Measurements from ENCODE around the gene PSME2. TPM values are rescaled to one million over a fixed set of nuclear protein-coding genes. Genes with fewer than 3 reads are reported as not detected.

Gene PSME2
- total and polyA plus RNA-seq, 2 of the 13 experiments (the other 11 are each of a cell fraction or from before 2014, with no cell fraction given), result 332 to 716 TPM

- TF ChIP-seq ZBTB37 (CRISPR knock-in tag; IDR thresholded peaks at IDR 0.05), result peak; percentile 87; the same call in 1 of the 2 replicates
- 0 out of 2 replicates have a peak, but pooled peaks have one; percentile 56 for TF ChIP-seq ZNF615 (CRISPR knock-in tag; IDR thresholded peaks at IDR 0.05; ENCODE audit: borderline replicate concordance)
- no peak for TF ChIP-seq ZNF597 (CRISPR knock-in tag; IDR thresholded peaks at IDR 0.05)
- TF ChIP-seq KDM3A (CRISPR knock-in tag; IDR thresholded peaks at IDR 0.05; ENCODE audit: low read depth), result 0 out of 2 replicates have a peak, but pooled peaks have one; percentile 26
- TF ChIP-seq, protein P1, sequence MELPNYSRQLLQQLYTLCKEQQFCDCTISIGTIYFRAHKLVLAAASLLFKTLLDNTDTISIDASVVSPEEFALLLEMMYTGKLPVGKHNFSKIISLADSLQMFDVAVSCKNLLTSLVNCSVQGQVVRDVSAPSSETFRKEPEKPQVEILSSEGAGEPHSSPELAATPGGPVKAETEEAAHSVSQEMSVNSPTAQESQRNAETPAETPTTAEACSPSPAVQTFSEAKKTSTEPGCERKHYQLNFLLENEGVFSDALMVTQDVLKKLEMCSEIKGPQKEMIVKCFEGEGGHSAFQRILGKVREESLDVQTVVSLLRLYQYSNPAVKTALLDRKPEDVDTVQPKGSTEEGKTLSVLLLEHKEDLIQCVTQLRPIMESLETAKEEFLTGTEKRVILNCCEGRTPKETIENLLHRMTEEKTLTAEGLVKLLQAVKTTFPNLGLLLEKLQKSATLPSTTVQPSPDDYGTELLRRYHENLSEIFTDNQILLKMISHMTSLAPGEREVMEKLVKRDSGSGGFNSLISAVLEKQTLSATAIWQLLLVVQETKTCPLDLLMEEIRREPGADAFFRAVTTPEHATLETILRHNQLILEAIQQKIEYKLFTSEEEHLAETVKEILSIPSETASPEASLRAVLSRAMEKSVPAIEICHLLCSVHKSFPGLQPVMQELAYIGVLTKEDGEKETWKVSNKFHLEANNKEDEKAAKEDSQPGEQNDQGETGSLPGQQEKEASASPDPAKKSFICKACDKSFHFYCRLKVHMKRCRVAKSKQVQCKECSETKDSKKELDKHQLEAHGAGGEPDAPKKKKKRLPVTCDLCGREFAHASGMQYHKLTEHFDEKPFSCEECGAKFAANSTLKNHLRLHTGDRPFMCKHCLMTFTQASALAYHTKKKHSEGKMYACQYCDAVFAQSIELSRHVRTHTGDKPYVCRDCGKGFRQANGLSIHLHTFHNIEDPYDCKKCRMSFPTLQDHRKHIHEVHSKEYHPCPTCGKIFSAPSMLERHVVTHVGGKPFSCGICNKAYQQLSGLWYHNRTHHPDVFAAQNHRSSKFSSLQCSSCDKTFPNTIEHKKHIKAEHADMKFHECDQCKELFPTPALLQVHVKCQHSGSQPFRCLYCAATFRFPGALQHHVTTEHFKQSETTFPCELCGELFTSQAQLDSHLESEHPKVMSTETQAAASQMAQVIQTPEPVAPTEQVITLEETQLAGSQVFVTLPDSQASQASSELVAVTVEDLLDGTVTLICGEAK (IDR thresholded peaks at IDR 0.05), result no peak
- TF ChIP-seq, protein P1 (CRISPR knock-in tag; IDR thresholded peaks at IDR 0.05), result no peak; the same call in 1 of the 2 replicates
- TF ChIP-seq REXO4 (CRISPR knock-in tag; IDR thresholded peaks at IDR 0.05; ENCODE audit: borderline replicate concordance), result no peak
- TF ChIP-seq MIER2 (CRISPR knock-in tag; IDR thresholded peaks at IDR 0.05), result no peak; the same call in 1 of the 2 replicates
- 0 out of 2 replicates have a peak, but pooled peaks have one; percentile 64 for TF ChIP-seq LRRFIP1 (CRISPR knock-in tag; conservative IDR thresholded peaks at IDR 0.05)
- TF ChIP-seq, protein P2, sequence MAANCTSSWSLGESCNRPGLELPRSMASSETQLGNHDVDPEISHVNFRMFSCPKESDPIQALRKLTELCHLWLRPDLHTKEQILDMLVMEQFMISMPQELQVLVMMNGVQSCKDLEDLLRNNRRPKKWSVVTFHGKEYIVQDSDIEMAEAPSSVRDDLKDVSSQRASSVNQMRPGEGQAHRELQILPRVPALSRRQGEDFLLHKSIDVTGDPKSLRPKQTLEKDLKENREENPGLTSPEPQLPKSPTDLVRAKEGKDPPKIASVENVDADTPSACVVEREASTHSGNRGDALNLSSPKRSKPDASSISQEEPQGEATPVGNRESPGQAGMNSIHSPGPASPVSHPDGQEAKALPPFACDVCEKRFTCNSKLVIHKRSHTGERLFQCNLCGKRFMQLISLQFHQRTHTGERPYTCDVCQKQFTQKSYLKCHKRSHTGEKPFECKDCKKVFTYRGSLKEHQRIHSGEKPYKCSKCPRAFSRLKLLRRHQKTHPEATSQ (CRISPR knock-in tag; IDR thresholded peaks at IDR 0.05; ENCODE audit: borderline replicate concordance), result no peak; the same call in 1 of the 2 replicates
- TF ChIP-seq, protein P3, sequence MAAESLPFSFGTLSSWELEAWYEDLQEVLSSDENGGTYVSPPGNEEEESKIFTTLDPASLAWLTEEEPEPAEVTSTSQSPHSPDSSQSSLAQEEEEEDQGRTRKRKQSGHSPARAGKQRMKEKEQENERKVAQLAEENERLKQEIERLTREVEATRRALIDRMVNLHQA (CRISPR knock-in tag; IDR thresholded peaks at IDR 0.05), result peak; percentile 33; the same call in 1 of the 2 replicates
Observed at GRCh38 chr14:24115422-24116127, 30.8 kb downstream of the PSME2 start (continued).
